NCI-H128 (cell line): ENCODE data around the gene B4GALT2.

Experiments
- DNase-seq: peaks from one replicate; lab custom pipeline; 2025; ENCODE audit not compliant: unreplicated experiment; lab: John Stamatoyannopoulos, UW

The B4GALT2 gene

DNA sequence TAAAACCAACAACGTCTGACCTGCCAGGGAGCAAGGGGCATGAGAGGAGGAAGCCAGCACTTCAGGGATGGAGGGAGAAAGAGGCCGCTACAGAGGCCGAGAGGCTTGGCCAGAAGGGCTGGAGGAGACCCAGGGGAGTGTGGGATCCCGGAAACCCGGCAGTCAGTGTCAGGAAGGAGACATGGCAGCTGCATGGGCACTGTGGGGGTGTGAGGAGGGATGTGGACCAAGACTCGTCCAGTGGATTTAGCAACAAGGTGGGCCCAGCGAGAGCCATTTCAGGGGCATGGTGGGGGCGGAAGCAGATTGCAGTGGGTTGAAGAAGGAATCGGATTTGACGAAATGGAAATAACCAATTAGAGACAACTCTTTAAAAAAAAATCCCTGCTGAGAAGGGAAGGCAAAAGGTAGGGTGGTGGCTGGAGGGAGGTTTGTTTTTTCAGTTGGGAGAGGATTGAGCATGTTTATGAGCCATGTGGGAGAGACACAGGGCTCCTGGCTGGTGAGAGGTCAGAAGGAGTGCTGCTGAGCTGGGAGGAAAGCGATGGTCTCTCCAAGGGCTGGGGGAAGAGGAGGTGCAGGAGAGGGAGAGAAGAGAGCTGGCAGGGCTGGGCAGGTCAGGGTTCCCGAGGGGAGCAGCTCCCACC is 4.4 kb downstream of the B4GALT2 start:
- DNase-seq, result no peak

DNA sequence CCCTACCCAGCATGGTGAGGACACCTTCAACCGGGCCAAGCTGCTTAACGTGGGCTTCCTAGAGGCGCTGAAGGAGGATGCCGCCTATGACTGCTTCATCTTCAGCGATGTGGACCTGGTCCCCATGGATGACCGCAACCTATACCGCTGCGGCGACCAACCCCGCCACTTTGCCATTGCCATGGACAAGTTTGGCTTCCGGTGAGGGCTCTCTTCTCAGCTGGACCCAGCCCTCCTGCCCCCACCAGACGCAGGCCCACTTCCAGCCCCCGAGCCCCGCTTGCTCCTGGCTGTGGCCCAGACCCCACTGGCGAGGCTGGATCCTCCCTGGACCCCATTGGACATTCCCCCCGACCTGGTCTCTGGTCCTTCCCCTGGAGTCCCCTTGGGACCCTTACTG is 5.8 kb downstream of the B4GALT2 start:
- no peak for DNase-seq

DNA sequence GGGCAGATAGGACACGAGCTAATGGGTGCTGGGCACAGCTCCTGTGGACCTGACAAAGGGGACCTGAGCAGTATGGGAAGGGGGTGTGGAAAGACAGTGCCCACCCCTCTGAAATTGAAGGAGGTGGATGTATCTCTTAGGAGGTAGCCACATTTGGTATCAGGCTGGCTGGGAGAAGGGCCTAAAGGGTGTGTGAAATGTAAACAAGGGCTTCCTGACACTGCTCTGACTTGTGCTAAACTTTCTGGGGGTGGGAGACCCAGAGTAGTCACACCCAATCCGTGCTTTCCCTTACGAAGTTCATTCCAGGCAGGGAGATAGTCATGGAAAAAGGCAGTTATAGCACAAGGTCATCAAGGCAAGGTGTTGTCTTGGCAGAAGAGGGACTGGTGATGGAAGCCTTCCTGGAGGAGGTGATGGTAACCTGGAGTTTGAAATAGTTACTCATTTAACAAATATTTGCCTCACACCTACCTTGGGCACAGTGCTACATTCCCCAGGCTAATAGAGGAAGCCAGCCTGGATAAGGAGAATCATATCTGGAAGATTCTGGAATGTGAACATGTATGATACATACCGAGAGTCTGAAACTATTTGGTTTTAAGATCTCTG is 7.1 kb downstream of the B4GALT2 start:
- no peak for DNase-seq

DNA sequence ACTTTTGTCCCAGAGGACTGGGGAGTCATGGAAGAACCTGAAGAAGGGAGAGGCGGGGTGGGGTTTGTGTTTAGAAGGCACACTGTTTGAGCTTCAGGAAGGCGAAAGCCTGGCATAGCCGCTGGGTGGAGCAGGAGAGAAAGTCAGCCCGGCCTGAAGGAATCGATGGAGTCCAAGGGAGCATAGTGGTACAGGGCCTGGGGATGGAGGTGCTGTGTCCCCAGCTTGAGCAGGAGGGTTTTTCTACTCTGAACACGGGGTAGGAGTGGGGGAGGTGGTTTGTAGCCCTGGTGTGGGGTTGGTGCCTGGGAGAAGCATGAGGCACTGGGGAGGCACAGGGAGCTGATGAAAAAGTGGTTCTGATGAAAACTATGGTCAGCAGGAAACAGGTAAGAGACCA is 7.7 kb downstream of the B4GALT2 start:
- no peak for DNase-seq

DNA sequence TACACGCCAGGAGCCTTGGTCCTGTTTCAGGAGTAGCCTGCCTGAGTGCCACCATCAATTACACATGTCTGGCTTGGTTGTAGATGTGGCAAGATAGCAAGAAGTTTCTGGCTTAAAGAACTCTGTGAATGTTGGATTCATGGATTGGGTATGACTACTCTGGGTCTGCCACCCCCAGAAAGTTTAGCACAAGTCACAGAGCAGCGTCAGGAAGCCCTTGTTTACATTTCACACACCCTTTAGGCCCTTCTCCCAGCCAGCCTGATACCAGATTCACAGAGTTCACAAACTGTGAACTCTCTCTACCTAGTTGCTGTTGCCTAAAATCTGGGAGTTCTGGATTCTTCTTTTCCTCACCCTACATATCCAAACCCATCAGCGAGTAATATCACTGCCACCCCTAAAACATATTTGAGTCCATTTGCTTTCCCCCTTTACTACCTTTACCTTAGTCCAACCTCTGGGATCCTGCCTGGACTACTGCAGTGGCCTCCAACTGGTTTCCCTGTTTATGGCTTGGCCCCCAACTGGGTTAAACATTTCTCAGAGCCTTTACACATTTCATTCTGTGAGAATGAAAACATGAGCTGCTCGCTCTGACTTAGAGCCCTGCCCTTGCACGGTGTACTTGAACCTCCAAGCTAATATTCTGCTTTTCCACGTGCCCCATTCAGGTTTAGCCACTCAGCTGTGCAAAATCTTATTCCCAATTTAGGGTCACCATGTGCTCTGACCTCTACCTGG is 8.3 kb downstream of the B4GALT2 start:
- DNase-seq, result no peak

DNA sequence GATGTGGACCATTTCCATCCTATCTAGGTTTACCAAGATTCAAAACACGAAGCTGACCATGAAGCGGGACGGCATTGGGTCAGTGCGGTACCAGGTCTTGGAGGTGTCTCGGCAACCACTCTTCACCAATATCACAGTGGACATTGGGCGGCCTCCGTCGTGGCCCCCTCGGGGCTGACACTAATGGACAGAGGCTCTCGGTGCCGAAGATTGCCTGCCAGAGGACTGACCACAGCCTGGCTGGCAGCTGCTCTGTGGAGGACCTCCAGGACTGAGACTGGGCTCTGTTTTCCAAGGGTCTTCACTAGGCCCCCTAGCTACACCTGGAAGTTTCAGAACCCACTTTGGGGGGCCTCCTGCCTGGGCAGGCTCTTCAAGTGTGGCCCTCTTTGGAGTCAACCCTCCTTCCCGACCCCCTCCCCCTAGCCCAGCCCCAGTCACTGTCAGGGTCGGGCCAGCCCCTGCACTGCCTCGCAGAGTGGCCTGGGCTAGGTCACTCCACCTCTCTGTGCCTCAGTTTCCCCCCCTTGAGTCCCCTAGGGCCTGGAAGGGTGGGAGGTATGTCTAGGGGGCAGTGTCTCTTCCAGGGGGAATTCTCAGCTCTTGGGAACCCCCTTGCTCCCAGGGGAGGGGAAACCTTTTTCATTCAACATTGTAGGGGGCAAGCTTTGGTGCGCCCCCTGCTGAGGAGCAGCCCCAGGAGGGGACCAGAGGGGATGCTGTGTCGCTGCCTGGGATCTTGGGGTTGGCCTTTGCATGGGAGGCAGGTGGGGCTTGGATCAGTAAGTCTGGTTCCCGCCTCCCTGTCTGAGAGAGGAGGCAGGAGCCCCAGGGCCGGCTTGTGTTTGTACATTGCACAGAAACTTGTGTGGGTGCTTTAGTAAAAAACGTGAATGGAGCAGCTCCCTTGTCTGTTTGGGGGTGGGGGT is 11.5 kb downstream of the B4GALT2 start:
- DNase-seq, result no peak

DNA sequence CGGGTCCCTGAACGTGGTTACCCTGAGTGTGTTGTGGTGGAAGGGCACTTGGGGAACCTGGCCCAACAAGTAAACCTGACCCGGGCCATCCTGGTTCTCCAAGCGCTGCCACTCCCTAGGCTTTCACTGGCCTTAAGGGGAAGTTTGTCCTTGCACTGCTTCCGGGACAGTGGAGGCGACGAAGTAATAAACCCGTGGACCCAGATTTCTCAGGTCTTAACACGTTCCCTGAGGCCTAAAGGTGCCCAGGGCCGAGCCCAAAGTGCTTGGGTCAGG is 12.1 kb downstream of the B4GALT2 start:
- DNase-seq, result no peak

DNA sequence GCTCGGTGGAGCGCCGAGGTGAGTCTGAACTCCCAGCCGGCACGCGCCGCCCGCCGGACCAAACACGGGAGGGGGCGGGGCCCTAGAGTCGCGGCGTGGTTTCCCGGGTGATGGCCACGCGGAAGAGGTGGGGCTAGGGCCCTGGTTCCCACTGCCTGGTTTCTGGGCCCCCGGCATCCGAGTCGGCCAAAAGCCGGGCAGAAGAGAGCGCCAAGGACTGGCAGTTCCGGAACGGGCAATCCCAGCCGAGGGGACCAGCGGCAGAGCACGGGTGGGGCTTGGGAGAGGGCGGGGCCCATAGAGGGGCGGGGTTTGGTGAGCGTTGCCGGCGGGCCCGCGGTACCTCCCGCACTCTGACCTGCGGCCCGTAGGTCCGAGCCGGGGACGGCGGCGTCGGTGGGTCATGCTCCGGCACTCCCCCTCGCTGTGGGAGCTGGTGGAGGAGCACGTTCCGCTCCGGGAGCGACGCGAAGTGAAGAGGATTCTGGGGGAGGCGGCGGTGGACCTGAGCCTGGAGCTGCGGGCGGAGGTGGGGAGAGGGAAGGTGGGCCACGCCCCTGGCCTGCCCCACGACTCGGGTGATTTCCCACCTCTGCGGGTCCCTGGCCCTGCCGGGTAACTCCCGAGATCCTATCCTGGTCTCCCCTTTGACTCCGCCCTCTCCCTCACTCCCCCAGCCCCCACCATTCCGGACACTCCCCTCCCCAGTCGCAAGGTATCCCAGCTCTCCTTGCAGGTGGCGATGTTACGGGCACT is 12.6 kb downstream of the B4GALT2 start, which contains the start of gene CCDC24:
Gene CCDC24 (plus strand): TSS at position 124 of the 756 bp plus-strand sequence. CDS start 280 bp downstream, at position 404.
- DNase-seq, result peak; percentile 50

DNA sequence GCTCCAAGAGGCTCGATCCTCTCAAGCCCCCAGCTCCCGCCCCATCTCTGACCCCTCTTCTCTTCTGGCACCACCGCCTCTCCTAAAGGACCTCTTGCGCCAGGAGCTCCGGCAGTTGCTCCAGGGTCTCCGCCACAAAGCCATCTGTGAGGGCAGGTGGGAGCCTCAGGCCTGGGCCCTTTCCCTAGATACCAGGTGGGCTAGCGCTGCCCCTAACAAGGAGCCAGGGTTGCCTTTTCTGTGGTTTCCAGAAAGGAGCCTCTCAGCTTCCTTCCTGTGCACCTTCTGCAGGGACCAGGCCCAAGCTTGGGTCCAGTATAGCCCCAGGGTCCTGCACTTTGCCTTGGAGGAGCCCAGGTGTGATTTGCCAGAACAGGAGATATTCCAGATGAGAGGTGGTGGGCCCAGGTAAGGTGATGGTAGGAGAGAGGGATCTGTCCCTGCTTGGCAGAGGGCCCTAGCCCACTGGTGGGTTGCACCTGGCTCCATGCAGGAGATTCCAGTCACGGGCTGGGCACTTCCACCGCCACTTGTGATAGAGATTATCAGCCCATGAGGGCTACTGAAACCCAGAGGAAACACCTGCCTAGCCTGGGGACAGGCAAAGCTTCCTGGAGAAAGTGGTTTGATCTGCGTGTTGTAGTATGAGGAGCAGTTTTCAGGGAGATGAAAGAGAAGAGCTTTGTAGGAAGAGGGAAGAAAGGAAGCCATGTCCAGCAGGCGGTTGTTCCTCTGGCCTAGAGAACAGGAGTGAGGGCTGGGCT is 13.4 kb downstream of the B4GALT2 start:
- DNase-seq, result no peak

DNA sequence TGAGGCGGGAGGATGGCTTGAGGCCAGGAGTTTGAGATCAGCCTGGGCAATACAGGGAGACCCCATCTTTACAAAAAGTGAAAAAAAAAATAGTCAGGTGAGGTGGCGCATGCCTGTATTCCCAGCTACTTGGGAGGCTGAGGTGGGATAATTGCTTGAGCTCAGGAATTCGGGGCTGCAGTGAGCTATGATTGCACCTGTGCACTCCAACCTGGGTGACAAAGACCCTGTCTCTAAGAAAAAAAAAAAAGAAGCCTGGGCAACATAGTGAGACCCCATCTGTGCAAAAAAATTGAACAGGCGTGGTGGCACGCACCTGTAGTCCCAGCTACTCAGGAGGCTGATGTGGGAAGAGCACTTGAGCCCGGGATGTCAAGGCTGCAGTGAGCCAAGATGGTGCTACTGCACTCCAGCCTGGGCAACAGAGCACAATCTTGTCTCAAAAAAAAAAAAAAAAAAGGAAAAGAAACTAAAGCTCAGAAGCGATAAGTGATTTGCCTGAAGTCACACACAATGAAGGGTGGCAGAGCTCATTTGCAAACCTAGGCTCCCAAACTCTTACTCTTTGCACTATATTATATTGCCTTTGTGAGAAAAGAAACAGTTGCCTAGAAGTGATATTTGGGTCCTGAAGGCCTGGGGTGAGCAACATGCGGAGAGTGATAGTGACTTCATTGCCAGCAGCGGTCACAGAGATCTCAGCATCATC is 14.3 kb downstream of the B4GALT2 start:
- no peak for DNase-seq

DNA sequence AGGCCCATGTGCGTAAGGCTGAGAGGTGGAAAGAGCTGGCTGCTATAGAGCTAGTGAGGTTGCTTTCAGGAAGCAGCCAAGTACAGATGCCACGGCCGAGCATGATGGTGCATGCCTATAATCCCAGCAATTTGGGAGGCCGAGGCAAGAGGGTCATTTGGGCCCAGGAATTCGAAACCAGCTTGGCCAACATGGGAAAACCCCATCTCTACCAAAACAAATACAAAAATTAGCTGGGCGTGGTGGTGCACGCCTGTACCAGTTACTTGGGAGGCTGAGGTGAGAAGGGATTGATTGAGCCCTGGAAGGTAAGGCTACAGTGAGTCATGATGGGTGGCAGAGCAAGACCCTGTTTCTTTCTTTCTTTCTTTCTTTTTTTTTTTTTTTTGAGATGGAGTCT is 15.1 kb downstream of the B4GALT2 start:
- no peak for DNase-seq

DNA sequence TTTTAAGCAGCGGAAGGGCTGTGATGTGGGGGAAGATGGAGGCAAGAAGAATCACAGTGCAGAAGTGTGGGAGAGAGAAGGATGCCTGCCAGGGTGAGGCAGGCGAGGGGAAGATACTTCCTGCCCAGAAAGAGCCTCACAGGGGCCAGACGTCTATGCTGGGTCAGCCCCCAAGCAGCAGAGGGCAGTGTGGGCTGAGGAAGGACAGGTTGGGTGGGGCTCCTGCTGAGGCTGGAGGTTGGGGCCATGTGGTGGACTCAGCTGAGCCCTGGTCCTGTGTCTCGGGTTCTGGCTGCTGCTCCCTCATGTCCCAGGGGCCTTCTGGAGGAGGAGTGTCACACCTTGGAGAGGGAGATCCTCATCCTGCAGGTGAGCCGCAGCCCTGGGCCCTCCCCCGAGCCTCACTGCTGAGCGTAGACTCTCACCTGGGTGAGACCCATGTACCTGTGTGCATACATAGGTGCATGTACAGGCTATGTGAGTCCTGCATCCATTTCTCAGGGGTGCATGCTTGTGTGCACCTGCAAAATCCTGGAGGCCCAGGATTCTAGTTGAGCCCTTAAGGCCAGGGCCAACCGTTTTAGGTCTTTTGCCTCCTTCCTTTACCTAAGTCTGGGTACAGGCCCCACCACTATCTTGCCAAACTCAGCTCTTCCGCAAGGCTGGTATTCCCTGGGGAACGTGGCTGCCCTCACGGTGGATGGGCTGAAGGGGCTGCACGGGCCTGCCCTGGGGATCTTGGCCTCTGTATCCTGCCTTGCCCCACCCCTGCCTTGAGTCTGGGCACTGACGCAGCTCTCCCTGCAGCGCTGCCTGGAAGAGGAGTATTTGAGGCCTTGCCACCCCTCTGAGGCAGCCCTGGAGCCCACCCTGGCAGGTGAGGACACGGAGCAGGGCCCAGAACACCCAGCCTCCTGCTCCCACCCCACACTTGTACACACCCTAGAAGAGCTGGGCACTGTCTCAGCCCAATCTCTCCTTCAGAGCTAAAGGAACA is 16.1 kb downstream of the B4GALT2 start:
- no peak for DNase-seq

DNA sequence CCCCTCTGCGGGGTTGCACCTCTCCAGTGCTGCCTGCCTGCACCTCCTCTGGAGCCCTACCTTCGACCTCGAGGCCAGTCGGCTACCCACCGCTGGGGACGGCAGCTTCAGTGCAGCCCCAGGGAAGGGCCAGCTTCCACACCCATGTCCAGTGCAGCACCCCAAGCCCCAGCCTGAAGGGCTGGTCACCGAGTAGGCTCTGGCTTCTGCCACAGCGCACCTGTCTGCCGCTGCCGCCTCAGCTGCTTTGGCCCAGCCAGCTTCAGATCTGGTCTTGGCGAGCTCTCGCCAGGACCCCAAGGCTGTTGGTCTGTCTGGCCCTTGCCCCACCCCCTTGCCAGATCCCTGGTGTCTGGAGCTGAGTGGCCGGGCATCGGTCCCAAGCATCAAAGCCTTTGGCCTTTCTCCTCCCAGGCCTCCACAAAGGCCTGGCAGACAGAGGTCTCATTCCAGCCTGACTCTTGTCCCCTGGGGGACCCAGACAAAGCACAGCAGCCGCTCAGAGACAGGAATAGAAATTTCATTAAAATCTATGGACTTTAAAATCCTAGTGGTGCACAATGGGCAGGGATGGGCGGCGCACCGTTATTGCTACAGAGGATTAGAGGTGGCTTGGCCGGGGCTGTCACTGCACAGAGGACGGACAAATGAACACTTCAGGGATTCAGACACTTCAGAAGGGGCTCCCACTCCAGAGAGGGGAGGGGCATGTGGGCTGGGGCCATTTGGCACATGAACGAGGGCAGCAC is 17.1 kb downstream of the B4GALT2 start:
- DNase-seq, result no peak

DNA sequence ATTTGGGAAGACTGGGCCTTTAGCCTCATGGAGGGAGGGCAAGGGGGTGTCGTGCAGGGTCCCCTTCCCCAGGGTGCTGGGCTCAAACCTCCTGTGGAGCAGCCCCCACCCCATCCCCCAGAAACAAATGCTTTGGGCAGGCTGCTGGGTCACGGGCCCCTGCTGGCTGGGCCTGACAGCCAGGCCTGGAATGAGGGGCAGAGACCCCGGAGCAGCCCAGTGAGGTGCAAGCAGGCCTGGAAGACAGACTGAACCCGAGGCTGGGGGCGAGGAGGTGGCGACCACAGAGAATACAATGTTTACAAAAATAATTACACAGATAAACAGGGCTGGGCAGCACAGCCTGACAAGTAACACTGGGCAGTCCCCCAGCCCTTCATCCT is 17.7 kb downstream of the B4GALT2 start:
- no peak for DNase-seq

DNA sequence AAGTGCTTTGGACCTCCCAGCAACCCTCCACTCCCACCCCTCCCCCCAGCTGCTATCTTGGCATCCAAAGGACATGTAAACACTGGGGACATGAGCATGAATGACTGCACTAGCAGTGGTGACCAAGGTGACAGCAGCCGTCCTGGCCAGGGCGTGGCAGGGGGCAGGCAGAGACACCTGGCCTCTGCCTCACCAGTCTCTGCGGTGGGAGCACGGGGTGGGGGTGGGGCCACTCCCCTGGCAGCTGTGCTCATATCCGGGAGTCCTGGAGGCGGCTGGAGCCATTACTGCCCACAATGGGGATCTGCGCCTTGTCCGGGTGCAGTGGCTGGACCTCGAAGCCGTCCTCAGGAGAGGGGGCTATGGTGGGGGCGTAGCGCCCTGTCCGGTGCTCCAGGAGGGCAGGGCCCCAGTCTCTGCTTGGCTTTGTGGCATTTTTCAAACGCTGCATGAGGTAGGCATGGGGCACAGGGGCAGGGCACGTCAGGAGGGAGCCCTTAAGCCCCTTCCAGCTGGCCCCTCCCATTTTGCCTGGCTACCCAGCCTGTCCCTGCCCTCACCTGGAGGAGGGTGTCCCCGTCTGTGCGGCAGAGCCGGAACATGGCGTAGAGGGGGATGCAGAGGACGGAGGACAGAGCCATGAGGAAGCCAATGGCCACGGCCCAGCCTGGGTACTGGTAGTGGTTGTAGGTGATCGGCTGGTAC is 18.4 kb downstream of the B4GALT2 start:
- DNase-seq, result no peak

DNA sequence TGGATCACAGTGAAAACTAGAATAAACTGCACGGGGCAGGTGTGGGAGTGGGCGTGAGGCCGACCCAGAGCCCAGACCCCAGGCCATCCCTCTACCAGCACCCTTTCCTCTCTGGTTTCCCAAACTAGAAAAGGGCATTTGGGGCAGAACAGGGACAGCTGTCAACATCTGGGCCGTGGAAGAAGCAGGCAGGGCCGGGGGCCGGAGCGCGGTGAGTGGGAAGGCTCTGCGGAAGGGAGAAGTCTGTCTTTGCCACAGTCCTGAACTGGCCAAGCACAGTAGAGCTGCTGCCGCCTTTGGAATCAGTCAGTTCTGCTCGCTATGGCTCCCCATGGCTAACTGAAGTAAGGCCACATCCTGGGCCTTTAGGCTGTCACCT is 19.0 kb downstream of the B4GALT2 start:
- no peak for DNase-seq

DNA sequence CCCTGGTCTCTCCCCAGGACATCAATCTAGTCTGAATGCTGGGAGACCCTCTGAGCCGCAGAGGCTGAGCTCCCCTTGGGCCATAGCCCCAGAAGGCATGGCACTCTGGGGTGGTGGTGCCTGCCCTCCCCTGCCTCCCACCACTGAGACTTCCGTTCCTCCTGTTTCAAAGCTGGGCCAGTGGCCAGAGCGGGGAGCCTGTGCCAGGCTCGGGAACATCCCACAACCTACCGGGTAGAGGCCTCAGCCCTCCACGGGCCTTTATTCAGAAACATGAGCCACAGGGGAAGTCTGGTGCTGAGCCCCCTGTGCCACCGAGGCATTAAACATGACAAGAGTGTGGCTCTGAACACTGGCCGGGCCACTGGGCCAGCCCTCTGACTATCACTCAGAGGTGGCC is 20.4 kb downstream of the B4GALT2 start:
- DNase-seq, result no peak
